HepG2 (cell line): ENCODE data around the gene RILPL1. TPM values are rescaled to one million over a fixed set of nuclear protein-coding genes. Genes with fewer than 3 reads are reported as not detected.
A peak's percentile ranks its signal among the peaks of the same experiment; 100 is the strongest.

ENCODE experiments used
- ZNF850 ChIP-seq: sonication (generic); formaldehyde crosslinking; conservative IDR thresholded peaks from 2 replicates; pipeline ENCODE4 v1.9.0; 2021; ENCODE audit warnings: mild to moderate bottlenecking, missing genetic modification reagents
- ZSCAN20 ChIP-seq: sonication (generic); formaldehyde crosslinking; IDR thresholded peaks from 2 replicates; pipeline ENCODE4 v1.4.0; 2020; ENCODE audit warnings: missing genetic modification reagents, mild to moderate bottlenecking, borderline replicate concordance
- polyA plus RNA-seq, 8 experiments: library from polyadenylated mRNA; depleted of rRNA in 3 of 8; stranded (reverse) in 7 of 8; unstranded in 1 of 8; fragments of >200 nt; fragmentation: Illumina TruSeq in 4 of 8; extraction: Trizol in 4 of 8; gene quantifications; 2 replicates each; pipeline versions ENCODE4 v1.2.1 to v1.2.3, GENCODE V29; 2011 to 2016; ENCODE audit warnings: low read depth in 4 of 8, missing spikeins in 1 of 8, mixed read lengths in 1 of 8; ENCODE audit not compliant: insufficient read depth in 1 of 8
- total RNA-seq, 5 experiments: library from RNA; depleted of rRNA; stranded (reverse); fragments of >200 nt; fragmentation: Illumina TruSeq; extraction: Trizol; gene quantifications; 2 replicates each; pipeline ENCODE4 v1.2.3, GENCODE V29; 2016; ENCODE audit warnings: low read depth in 1 of 5
- TF ChIP-seq, protein P1 (sequence below), 2 experiments: sonication (generic) in 1 of 2; formaldehyde crosslinking in 1 of 2; IDR thresholded peaks; 2 replicates each; pipeline versions ENCODE4 v1.4.0 to v1.6.1; 2016 to 2020; ENCODE audit warnings: borderline replicate concordance in 1 of 2, low read depth in 1 of 2, mild to moderate bottlenecking in 1 of 2, missing genetic modification reagents in 1 of 2
- TF ChIP-seq, protein P2 (sequence below): sonication (generic); formaldehyde crosslinking; IDR thresholded peaks from 2 replicates; pipeline ENCODE4 v1.4.0; 2020; ENCODE audit warnings: missing genetic modification reagents
- TF ChIP-seq, protein P3 (sequence below): sonication (generic); formaldehyde crosslinking; IDR thresholded peaks from 2 replicates; pipeline ENCODE4 v1.4.0; 2020; ENCODE audit warnings: missing genetic modification reagents

Gene RILPL1
- total and polyA plus RNA-seq, 2 of the 13 experiments (the other 11 are each of a cell fraction or from before 2014, with no cell fraction given): 5.8 to 28.4 TPM

DNA sequence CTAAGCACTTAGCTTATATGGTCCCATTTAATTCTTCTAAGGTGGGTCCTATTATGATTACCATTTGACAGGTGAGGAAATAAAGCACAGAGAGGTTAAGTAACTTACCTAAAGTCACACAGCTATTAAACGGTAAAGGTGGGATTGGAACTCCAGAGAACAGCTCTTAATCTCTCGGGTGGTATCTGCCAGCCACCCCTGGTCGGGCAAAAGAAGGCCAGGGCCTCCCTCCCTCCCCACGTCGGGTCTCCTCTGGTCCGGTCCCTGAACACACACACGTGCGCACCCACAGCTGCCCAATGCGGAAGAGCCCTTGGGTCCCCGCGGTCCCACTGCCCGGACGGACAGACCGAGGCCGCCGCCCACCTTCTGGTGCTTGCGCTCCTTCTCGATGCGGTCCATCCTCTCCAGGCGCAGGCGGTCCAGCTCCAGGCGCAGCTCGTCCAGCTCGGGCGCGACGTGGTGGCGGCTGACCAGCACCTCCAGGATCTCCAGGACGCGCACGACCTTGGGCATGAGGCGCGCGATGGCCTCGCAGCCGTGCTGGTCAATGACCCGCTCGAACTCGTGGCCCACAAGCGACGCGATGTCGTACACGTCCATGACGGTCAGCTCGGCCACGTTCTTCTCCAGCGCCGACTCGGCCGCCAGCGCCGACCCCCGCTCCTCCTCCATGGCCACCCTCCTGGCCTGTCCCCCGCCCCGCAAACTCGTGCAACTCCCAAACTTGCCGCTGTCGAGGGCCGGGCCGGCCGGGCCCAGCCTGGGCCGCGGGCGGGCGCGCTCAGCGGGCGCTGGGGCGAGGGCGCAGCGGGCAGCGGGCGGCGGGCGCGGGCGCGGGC, 490 bp downstream of the RILPL1 start (continued):
- TF ChIP-seq ZNF850 (CRISPR knock-in tag): no peak
- no peak for TF ChIP-seq ZSCAN20 (CRISPR knock-in tag)
- TF ChIP-seq, protein P1, sequence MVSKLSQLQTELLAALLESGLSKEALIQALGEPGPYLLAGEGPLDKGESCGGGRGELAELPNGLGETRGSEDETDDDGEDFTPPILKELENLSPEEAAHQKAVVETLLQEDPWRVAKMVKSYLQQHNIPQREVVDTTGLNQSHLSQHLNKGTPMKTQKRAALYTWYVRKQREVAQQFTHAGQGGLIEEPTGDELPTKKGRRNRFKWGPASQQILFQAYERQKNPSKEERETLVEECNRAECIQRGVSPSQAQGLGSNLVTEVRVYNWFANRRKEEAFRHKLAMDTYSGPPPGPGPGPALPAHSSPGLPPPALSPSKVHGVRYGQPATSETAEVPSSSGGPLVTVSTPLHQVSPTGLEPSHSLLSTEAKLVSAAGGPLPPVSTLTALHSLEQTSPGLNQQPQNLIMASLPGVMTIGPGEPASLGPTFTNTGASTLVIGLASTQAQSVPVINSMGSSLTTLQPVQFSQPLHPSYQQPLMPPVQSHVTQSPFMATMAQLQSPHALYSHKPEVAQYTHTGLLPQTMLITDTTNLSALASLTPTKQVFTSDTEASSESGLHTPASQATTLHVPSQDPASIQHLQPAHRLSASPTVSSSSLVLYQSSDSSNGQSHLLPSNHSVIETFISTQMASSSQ (IDR thresholded peaks at IDR 0.05; ENCODE audit: low read depth): no peak
- TF ChIP-seq, protein P1 (CRISPR knock-in tag; IDR thresholded peaks at IDR 0.05; ENCODE audit: borderline replicate concordance): peak; percentile 55; the same call in 1 of the 2 replicates
- TF ChIP-seq, protein P2, sequence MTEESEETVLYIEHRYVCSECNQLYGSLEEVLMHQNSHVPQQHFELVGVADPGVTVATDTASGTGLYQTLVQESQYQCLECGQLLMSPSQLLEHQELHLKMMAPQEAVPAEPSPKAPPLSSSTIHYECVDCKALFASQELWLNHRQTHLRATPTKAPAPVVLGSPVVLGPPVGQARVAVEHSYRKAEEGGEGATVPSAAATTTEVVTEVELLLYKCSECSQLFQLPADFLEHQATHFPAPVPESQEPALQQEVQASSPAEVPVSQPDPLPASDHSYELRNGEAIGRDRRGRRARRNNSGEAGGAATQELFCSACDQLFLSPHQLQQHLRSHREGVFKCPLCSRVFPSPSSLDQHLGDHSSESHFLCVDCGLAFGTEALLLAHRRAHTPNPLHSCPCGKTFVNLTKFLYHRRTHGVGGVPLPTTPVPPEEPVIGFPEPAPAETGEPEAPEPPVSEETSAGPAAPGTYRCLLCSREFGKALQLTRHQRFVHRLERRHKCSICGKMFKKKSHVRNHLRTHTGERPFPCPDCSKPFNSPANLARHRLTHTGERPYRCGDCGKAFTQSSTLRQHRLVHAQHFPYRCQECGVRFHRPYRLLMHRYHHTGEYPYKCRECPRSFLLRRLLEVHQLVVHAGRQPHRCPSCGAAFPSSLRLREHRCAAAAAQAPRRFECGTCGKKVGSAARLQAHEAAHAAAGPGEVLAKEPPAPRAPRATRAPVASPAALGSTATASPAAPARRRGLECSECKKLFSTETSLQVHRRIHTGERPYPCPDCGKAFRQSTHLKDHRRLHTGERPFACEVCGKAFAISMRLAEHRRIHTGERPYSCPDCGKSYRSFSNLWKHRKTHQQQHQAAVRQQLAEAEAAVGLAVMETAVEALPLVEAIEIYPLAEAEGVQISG (CRISPR knock-in tag): peak; percentile 64
- TF ChIP-seq, protein P3, sequence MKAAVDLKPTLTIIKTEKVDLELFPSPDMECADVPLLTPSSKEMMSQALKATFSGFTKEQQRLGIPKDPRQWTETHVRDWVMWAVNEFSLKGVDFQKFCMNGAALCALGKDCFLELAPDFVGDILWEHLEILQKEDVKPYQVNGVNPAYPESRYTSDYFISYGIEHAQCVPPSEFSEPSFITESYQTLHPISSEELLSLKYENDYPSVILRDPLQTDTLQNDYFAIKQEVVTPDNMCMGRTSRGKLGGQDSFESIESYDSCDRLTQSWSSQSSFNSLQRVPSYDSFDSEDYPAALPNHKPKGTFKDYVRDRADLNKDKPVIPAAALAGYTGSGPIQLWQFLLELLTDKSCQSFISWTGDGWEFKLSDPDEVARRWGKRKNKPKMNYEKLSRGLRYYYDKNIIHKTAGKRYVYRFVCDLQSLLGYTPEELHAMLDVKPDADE: 0 out of 2 replicates have a peak, but pooled peaks have one; percentile 41
- TF ChIP-seq, all 625 proteins: peak for 278
